ENCODE measurements around the gene NDUFA6. TPM values are rescaled to one million over a fixed set of nuclear protein-coding genes. Genes with fewer than 3 reads are reported as not detected.

NDUFA6 gene
- total RNA-seq, 4 donors from 2014 or later = 36.5 to 116 (median 46.0) TPM

GRCh38 chr22:42078469-42079318, 11.9 kb downstream of the NDUFA6 start:
- intact Hi-C loops (cut with DNase I; ENCODE audit: low total_unique reads) = no loop called here
- Histone ChIP-seq H3K9me3 (no peaks in the 10 kb centered on the region), H3K27me3 (no peaks in the 10 kb centered on the region), H3K27ac (peak overlapping the region; percentile 98 to 99), H3K4me3 (peak overlapping the region; percentile 72), H3K4me1 (peaks cover 11 to 14% of the 10 kb centered on the region in 2 donors), H3K36me3 (no peaks in the 10 kb centered on the region)
- DNase-seq = peak in 1 of 2 donors; percentile 43
- no peak for TF ChIP-seq POLR2A (IDR thresholded peaks at IDR 0.05)
- TF ChIP-seq, protein P1, sequence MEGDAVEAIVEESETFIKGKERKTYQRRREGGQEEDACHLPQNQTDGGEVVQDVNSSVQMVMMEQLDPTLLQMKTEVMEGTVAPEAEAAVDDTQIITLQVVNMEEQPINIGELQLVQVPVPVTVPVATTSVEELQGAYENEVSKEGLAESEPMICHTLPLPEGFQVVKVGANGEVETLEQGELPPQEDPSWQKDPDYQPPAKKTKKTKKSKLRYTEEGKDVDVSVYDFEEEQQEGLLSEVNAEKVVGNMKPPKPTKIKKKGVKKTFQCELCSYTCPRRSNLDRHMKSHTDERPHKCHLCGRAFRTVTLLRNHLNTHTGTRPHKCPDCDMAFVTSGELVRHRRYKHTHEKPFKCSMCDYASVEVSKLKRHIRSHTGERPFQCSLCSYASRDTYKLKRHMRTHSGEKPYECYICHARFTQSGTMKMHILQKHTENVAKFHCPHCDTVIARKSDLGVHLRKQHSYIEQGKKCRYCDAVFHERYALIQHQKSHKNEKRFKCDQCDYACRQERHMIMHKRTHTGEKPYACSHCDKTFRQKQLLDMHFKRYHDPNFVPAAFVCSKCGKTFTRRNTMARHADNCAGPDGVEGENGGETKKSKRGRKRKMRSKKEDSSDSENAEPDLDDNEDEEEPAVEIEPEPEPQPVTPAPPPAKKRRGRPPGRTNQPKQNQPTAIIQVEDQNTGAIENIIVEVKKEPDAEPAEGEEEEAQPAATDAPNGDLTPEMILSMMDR (IDR thresholded peaks at IDR 0.05) = no peak

GRCh38 chr22:42077486-42078125, 13.0 kb downstream of the NDUFA6 start:
- TF ChIP-seq POLR2A (IDR thresholded peaks at IDR 0.05) = no peak
- TF ChIP-seq, protein P1 (IDR thresholded peaks at IDR 0.05) = no peak
- intact Hi-C loops (cut with DNase I; ENCODE audit: low total_unique reads) = no loop called here
- Histone ChIP-seq H3K36me3 (no peaks in the 10 kb centered on the region), H3K9me3 (no peaks in the 10 kb centered on the region), H3K27ac (peak overlapping the region; percentile 98 to 99), H3K4me3 (no peak overlapping the region), H3K4me1 (peaks cover 11 to 19% of the 10 kb centered on the region in 2 donors), H3K27me3 (no peaks in the 10 kb centered on the region)
- DNase-seq = no peak

DNA sequence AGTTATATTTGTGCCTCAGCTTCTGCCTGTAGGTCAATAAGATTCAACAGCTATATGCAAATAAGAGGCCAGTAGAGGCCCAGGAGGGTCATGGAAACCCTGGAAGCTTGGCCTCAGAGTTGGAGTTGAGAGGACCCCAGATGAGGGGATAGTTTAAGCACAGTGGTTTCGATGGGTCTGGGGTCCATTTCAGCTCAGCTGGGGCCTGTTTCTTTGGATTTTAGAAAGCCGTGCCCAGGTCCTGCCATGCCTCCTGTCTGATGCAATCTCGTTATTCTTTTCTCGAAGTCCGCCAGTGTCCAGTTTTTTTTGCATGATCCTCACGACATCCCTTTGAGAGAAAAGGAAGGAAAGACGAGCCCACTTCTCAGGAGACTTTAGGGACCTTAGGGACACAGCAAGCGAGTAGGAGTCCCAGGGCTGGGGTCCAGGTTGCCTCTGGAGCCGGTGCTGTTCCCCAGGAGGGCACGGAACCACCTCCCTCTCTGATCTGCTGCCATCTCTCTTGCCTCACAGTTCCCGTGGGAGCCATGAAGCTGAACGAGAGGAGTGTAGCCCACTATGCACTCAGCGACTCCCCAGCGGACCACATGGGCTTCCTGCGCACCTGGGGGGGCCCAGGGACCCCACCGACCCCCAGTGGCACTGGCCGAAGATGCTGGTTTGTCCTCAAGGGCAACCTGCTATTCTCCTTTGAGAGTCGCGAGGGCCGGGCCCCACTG, 13.6 kb downstream of the NDUFA6 start:
- Histone ChIP-seq H3K4me1 (peaks cover 11 to 19% of the 10 kb centered on the region in 2 donors), H3K36me3 (no peaks in the 10 kb centered on the region), H3K27ac (peak overlapping the region in 1 of 2 donors; percentile 98), H3K4me3 (no peak overlapping the region), H3K27me3 (no peaks in the 10 kb centered on the region), H3K9me3 (no peaks in the 10 kb centered on the region)
- no peak for DNase-seq
- TF ChIP-seq, protein P1 (IDR thresholded peaks at IDR 0.05) = no peak
- TF ChIP-seq POLR2A (IDR thresholded peaks at IDR 0.05) = no peak
- intact Hi-C loops (cut with DNase I; ENCODE audit: low total_unique reads) = no loop called here

DNA sequence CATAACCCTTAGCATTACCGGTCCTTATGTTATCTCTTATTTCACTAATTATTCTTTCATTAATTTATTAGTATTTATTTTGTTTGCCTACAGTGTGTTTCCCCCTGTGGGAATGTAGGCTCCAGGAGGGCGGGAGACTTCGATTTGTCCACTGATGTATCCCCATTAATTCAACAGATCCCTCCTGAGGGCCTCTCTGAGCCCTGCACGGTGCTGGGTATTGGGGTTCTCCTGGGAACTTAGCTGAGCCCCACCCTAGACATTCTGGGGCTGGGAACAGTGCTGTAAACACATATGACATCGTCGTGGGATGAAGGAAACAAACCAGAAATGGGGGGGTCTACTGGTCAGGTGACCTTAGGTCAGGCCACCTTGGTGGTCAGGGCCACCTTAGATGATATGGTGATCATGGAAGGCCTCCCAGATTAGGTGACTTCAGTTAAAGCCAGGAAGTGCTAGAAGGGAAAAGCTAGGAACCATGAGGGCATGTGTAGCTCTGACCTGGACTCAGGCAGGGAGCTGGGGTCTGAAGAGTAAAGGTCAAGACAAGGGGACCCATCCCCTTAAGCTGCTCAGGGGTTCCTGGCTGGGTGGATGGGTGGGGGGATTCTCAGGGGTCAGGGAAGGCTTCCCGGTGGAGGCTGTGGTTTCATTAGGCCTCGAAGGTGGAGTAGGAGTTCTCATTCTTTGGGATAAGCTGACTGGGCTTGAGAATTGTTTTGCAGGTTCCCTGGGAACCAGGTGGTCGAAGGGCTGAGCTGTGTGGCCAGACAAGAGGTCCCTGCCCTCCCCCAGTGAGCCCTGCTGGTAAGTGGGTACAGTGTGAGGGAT, 15.5 kb downstream of the NDUFA6 start:
- Histone ChIP-seq H3K9me3 (no peaks in the 10 kb centered on the region), H3K27ac (peak overlapping the region; percentile 93 to 94), H3K27me3 (no peaks in the 10 kb centered on the region), H3K4me1 (peaks cover 11 to 19% of the 10 kb centered on the region in 2 donors), H3K4me3 (peak overlapping the region; percentile 49 to 71), H3K36me3 (no peaks in the 10 kb centered on the region)
- TF ChIP-seq POLR2A (IDR thresholded peaks at IDR 0.05) = no peak
- TF ChIP-seq, protein P1 (IDR thresholded peaks at IDR 0.05) = no peak
- no peak for DNase-seq
- intact Hi-C loops (cut with DNase I; ENCODE audit: low total_unique reads) = no loop called here
